ENCODE measurements around the gene ARID5A.

DNA sequence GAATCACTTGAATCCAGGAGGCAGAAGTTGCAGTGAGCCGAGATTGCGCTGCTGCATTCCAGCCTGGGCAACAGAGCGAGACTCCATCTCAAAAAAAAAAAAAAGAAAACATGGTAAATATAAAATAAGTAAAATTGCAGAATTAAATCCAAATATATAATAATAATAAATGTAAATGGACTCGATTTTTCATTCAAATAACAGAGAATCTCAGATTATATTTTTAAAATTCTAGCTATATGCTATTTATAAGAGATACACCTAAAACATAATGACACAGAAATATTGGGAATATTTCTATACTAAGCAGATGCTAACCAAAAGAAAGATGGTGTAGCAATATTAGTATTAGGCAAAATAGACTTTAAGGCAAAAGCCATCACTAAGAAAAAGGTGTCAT lies 16.3 kb upstream of the ARID5A start:
- TF ChIP-seq POLR2AphosphoS5 (IDR thresholded peaks at IDR 0.05; ENCODE audit: borderline replicate concordance, low read depth, low read length) (no peak), EZH2 (IDR thresholded peaks at IDR 0.05) (no peak)

Data from SK-N-MC (cell line).